Activated CD4-positive, CD25-positive, alpha-beta regulatory T cell treated with anti-CD3 and anti-CD28 coated beads, Interleukin-2, amount 50 U/mL, for 16 hours (primary cell): ENCODE results near the gene HOXD3.

ENCODE experiments used
- DNase-seq: peaks from one replicate; pipeline ENCODE4 v3.0.0-alpha.2; 2020; ENCODE audit warnings: low read depth, low spot score

HOXD3 gene

GRCh38 chr2:176156807-176157498 lies at the start of gene HOXD3:
TSS of gene HOXD3 (plus strand) at chr2:176157307. CDS start at chr2:176169115, 11,808 bp downstream.
- no peak for DNase-seq

- no peak for DNase-seq
These were observed 49.4 kb upstream of the HOXD3 start for GRCh38 chr2:176107731-176108181.

- no peak for DNase-seq
These were observed 47.8 kb upstream of the HOXD3 start for GRCh38 chr2:176109192-176109901.

GRCh38 chr2:176109946-176110345 lies 47.2 kb upstream of the HOXD3 start:
- DNase-seq: no peak

- no peak for DNase-seq
These were observed 46.4 kb upstream of the HOXD3 start for GRCh38 chr2:176110415-176111308.

GRCh38 chr2:176111309-176111663 lies 45.8 kb upstream of the HOXD3 start:
- DNase-seq: no peak

GRCh38 chr2:176111846-176112374 lies 45.2 kb upstream of the HOXD3 start:
- DNase-seq: no peak

- DNase-seq: no peak
These were observed 44.5 kb upstream of the HOXD3 start for GRCh38 chr2:176112375-176113302.

GRCh38 chr2:176114120-176114929 lies 42.8 kb upstream of the HOXD3 start:
- DNase-seq: no peak

- no peak for DNase-seq
These were observed 42.0 kb upstream of the HOXD3 start for GRCh38 chr2:176114930-176115625.

- no peak for DNase-seq
These were observed 41.0 kb upstream of the HOXD3 start, which contains the start of gene HOXD10 for GRCh38 chr2:176115883-176116813. TSS of gene HOXD10 (plus strand) at chr2:176116778. CDS start at chr2:176116834, 56 bp downstream.

GRCh38 chr2:176117162-176117822 lies 39.8 kb upstream of the HOXD3 start:
- no peak for DNase-seq

GRCh38 chr2:176117823-176118371 lies 39.2 kb upstream of the HOXD3 start:
- DNase-seq: no peak

GRCh38 chr2:176118601-176119339 lies 38.3 kb upstream of the HOXD3 start:
- DNase-seq: no peak

- no peak for DNase-seq
These were observed 36.5 kb upstream of the HOXD3 start for GRCh38 chr2:176120364-176121189.
